ENCODE data around the gene MAML2.

DNA sequence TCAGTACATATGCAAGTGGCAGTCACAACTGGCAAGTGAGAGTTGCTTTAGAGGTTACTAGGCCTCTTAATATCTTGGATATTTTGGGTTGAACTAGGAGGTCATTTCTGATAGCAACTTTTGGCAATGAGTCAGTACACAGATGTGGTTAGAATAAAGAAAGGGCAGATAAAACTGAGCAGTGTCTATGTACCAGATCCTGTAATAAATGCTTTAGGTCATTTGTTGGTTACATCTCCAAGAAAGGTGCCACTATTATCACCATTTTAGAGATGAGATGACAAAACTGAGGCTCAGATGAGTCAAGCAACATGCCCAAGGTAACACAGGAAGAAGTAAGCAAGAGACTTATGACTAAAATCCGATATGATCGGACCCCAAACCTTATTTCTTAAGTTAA, 25.0 kb downstream of the MAML2 start:
- TF ChIP-seq EZH2 (IDR thresholded peaks at IDR 0.05; ENCODE audit: borderline replicate concordance, low read depth, low read length): no peak
- no peak for TF ChIP-seq NFE2L1 (tag; IDR thresholded peaks at IDR 0.05; ENCODE audit: borderline replicate concordance, low read depth)
- no peak for TF ChIP-seq CBX5 (IDR thresholded peaks at IDR 0.05; ENCODE audit: borderline replicate concordance, low read depth)
- no peak for TF ChIP-seq POLR2A (conservative IDR thresholded peaks at IDR 0.05)
- TF ChIP-seq TAF1 (IDR thresholded peaks at IDR 0.05; ENCODE audit: control insufficient read depth, extremely low read depth, insufficient read depth, low read length, severe bottlenecking): no peak
- peak in 1 of 2 experiments; percentile 44; a peak in 1 of 3 replicates for TF ChIP-seq CBX3 (IDR thresholded peaks at IDR 0.05; ENCODE audit: borderline replicate concordance in 1 of 2, low read length in 2 of 2)
- no peak for TF ChIP-seq ZKSCAN8 (CRISPR knock-in tag; IDR thresholded peaks at IDR 0.05)
- no peak for TF ChIP-seq TEAD1 (CRISPR knock-in tag; IDR thresholded peaks at IDR 0.05)
- no peak for TF ChIP-seq ZFP1 (CRISPR knock-in tag; IDR thresholded peaks at IDR 0.05)
- TF ChIP-seq, protein P1, sequence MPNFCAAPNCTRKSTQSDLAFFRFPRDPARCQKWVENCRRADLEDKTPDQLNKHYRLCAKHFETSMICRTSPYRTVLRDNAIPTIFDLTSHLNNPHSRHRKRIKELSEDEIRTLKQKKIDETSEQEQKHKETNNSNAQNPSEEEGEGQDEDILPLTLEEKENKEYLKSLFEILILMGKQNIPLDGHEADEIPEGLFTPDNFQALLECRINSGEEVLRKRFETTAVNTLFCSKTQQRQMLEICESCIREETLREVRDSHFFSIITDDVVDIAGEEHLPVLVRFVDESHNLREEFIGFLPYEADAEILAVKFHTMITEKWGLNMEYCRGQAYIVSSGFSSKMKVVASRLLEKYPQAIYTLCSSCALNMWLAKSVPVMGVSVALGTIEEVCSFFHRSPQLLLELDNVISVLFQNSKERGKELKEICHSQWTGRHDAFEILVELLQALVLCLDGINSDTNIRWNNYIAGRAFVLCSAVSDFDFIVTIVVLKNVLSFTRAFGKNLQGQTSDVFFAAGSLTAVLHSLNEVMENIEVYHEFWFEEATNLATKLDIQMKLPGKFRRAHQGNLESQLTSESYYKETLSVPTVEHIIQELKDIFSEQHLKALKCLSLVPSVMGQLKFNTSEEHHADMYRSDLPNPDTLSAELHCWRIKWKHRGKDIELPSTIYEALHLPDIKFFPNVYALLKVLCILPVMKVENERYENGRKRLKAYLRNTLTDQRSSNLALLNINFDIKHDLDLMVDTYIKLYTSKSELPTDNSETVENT (CRISPR knock-in tag; IDR thresholded peaks at IDR 0.05): no peak
- no peak for TF ChIP-seq ZNF274 (IDR thresholded peaks at IDR 0.05; ENCODE audit: borderline replicate concordance, low read depth, low read length)

Data from K562 (cell line).